ENCODE data around the gene HCFC1R1. TPM values are rescaled to one million over a fixed set of nuclear protein-coding genes. Genes with fewer than 3 reads are reported as not detected.

HCFC1R1 gene
- total RNA-seq, 1 donor from 2014 or later, result 1.6 TPM

DNA sequence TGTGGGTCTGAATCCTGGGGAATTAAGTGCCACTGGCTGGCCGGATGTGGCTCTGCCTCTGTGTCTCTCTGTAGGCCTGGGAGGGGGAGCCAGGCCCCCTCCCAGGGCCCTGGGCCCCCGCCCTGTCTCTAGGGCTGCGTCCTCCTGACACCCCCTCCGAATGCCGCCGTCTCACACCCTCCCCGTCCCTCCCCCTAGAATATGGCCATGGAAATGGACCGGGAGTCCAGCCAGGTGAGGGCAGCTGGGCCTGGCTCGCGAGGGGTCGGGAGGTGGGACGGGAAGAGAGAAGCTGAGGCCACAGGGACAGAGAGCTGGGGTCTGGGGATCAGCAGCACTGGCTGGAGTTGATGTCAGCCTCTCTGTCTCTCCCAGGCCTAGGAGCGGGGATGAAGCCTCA lies 27.4 kb downstream of the HCFC1R1 start:
- H3K9me3 Mint-ChIP-seq, result no peaks in the 10 kb centered on the region

DNA sequence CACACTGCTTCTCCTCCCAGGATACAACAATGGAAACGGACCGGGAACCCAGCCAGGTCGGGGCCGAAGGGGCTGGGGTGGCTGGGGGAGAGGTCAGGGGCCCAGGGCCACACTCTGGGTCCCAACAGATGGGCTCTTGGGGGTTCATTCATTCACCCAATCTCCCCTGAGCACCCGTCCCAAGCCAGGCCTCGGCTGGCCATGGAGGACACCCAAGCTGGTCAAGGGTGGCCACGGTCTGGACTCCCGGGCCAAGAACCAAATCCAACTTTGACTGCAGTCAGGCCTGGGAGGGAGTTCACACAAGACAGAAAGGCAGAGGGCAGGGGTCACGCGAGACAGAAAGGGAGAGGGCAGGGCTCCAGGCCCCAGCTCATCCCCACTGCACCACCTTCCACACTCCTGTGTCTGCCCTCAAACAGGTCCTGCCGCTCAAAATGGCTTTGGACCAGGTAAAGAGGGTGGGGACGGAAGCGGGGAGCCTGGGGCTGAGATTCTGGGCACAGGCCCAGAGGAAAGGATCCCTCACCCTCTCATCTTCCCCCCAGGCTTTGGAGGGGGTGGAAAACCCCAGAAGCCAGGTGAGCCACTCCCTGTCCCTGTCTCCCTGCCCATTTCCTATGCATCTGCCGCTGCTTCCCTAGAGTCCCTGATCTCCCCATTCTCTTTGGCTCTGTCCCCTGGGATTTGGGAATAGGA lies 31.2 kb downstream of the HCFC1R1 start:
- Histone ChIP-seq H3F3A (ENCODE audit: low read depth) (no peaks in the 10 kb centered on the region), H3K4me3 (no peak overlapping the region), H3K4me1 (peaks cover 4% of the 10 kb centered on the region), H3K27ac (no peak overlapping the region), H3K9ac (no peak overlapping the region), H3K79me2 (ENCODE audit: low read depth) (no peaks in the 10 kb centered on the region), H3K4me2 (no peak overlapping the region), H4K20me1 (ENCODE audit: low read depth) (no peaks in the 10 kb centered on the region), H3K9me3 (ENCODE audit: low read depth) (no peaks in the 10 kb centered on the region), H2AFZ (replicated peaks) (no peak overlapping the region), H3K36me3 (no peaks in the 10 kb centered on the region), H3K27me3 (no peaks in the 10 kb centered on the region)
- TF ChIP-seq EZH2 (IDR thresholded peaks at IDR 0.05), result no peak
- TF ChIP-seq, protein P1, sequence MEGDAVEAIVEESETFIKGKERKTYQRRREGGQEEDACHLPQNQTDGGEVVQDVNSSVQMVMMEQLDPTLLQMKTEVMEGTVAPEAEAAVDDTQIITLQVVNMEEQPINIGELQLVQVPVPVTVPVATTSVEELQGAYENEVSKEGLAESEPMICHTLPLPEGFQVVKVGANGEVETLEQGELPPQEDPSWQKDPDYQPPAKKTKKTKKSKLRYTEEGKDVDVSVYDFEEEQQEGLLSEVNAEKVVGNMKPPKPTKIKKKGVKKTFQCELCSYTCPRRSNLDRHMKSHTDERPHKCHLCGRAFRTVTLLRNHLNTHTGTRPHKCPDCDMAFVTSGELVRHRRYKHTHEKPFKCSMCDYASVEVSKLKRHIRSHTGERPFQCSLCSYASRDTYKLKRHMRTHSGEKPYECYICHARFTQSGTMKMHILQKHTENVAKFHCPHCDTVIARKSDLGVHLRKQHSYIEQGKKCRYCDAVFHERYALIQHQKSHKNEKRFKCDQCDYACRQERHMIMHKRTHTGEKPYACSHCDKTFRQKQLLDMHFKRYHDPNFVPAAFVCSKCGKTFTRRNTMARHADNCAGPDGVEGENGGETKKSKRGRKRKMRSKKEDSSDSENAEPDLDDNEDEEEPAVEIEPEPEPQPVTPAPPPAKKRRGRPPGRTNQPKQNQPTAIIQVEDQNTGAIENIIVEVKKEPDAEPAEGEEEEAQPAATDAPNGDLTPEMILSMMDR (IDR thresholded peaks at IDR 0.05), result no peak
- no peak overlapping the region for H3K27ac Mint-ChIP-seq
- no peaks in the 10 kb centered on the region for H3K4me1 Mint-ChIP-seq
- DNase-seq (ENCODE audit: low spot score), result no peak
- no peaks in the 10 kb centered on the region for H3K9me3 Mint-ChIP-seq
- H3K4me3 Mint-ChIP-seq, result no peak overlapping the region
- peaks cover 2% of the 10 kb centered on the region for H3K27me3 Mint-ChIP-seq (ENCODE audit: insufficient read depth, low read depth)
- no peaks in the 10 kb centered on the region for H3K36me3 Mint-ChIP-seq

More for the DNA sequence above, 27.4 kb downstream of the HCFC1R1 start:
- no peak overlapping the region for H3K27ac ChIP-seq
- H3F3A ChIP-seq (ENCODE audit: low read depth), result no peaks in the 10 kb centered on the region
- Mint-ChIP-seq H3K4me3 (no peak overlapping the region), H3K36me3 (no peaks in the 10 kb centered on the region), H3K27me3 (ENCODE audit: insufficient read depth, low read depth) (peaks cover 2% of the 10 kb centered on the region), H3K4me1 (no peaks in the 10 kb centered on the region), H3K27ac (no peak overlapping the region)
- no peak overlapping the region for H2AFZ ChIP-seq (replicated peaks)
- no peak for DNase-seq (ENCODE audit: low spot score)
- no peak overlapping the region for H3K4me3 ChIP-seq
- no peaks in the 10 kb centered on the region for H3K4me1 ChIP-seq
- no peaks in the 10 kb centered on the region for H3K36me3 ChIP-seq
- H3K9me3 ChIP-seq (ENCODE audit: low read depth), result no peaks in the 10 kb centered on the region
- H3K27me3 ChIP-seq, result no peaks in the 10 kb centered on the region
- H3K9ac ChIP-seq, result no peak overlapping the region
- TF ChIP-seq EZH2 (IDR thresholded peaks at IDR 0.05), result no peak
- TF ChIP-seq EZH2phosphoT487 (IDR thresholded peaks at IDR 0.05), result no peak
- TF ChIP-seq, protein P1 (IDR thresholded peaks at IDR 0.05), result no peak
- no peak overlapping the region for H3K4me2 ChIP-seq
- H3K79me2 ChIP-seq (ENCODE audit: low read depth), result no peaks in the 10 kb centered on the region
- H4K20me1 ChIP-seq (ENCODE audit: low read depth), result no peaks in the 10 kb centered on the region

- peaks cover 2% of the 10 kb centered on the region for H3K27me3 Mint-ChIP-seq (ENCODE audit: insufficient read depth, low read depth)
- H3K4me3 Mint-ChIP-seq, result no peak overlapping the region
- TF ChIP-seq EZH2 (IDR thresholded peaks at IDR 0.05) (no peak), EZH2phosphoT487 (IDR thresholded peaks at IDR 0.05) (no peak)
- TF ChIP-seq, protein P1 (IDR thresholded peaks at IDR 0.05), result no peak
- Histone ChIP-seq H3K4me1 (peaks cover 4% of the 10 kb centered on the region), H3K27me3 (no peaks in the 10 kb centered on the region), H4K20me1 (ENCODE audit: low read depth) (no peaks in the 10 kb centered on the region), H3K36me3 (no peaks in the 10 kb centered on the region), H3K79me2 (ENCODE audit: low read depth) (no peaks in the 10 kb centered on the region), H3K27ac (no peak overlapping the region), H3K4me3 (no peak overlapping the region), H3K9ac (no peak overlapping the region), H3F3A (ENCODE audit: low read depth) (no peaks in the 10 kb centered on the region), H3K9me3 (ENCODE audit: low read depth) (no peaks in the 10 kb centered on the region), H2AFZ (replicated peaks) (no peak overlapping the region), H3K4me2 (no peak overlapping the region)
- no peaks in the 10 kb centered on the region for H3K9me3 Mint-ChIP-seq
- no peaks in the 10 kb centered on the region for H3K36me3 Mint-ChIP-seq
- no peak for DNase-seq (ENCODE audit: low spot score)
- H3K4me1 Mint-ChIP-seq, result no peaks in the 10 kb centered on the region
- H3K27ac Mint-ChIP-seq, result no peak overlapping the region
Measured at GRCh38 chr16:2991566-2992261, 32.0 kb downstream of the HCFC1R1 start.
